ENCODE results near the gene POLR2J. TPM values are rescaled to one million over a fixed set of nuclear protein-coding genes. Genes with fewer than 3 reads are reported as not detected.

Gene POLR2J
- total and polyA plus RNA-seq, 10 of the 15 experiments (the other 5 are each of a cell fraction or from before 2014, with no cell fraction given) = 16.4 to 119 (median 77.4) TPM

DNA sequence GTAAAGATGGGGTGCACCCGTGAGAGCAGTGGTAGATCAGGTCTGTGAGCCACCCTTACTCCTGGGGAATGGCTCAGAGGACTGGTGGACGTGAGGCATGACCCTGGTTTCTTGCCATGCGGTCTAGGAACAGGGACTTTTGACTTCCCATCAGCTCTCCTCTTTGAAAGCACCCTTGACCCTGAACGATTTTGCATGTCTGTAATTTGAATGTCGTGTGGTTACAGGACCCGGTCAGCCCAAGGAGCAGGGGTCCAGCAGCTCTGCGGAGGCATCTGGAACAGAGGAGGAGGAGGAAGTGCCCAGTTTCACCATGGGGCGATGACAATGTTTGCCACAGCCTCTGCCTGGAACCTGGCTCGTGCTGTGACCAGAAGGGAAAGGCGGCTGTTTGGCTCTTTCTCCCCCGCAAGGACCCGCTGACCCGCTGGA lies 53.9 kb downstream of the POLR2J start (continued):
- no peak; the same call in 1 of the 2 replicates for TF ChIP-seq NKRF (conservative IDR thresholded peaks at IDR 0.05)
- peak; percentile 72; the same call in 1 of the 2 replicates for TF ChIP-seq PAX5 (IDR thresholded peaks at IDR 0.05; ENCODE audit: borderline replicate concordance, low read depth, low read length)
- no peak for TF ChIP-seq CEBPB (IDR thresholded peaks at IDR 0.05; ENCODE audit: borderline replicate concordance in 1 of 2, low read depth in 2 of 2, low read length in 2 of 2)
- no peak for TF ChIP-seq HCFC1 (IDR thresholded peaks at IDR 0.05; ENCODE audit: low read length)
- TF ChIP-seq POU2F2 (IDR thresholded peaks at IDR 0.05; ENCODE audit: borderline replicate concordance, low read depth, low read length) = peak; percentile 88

DNA sequence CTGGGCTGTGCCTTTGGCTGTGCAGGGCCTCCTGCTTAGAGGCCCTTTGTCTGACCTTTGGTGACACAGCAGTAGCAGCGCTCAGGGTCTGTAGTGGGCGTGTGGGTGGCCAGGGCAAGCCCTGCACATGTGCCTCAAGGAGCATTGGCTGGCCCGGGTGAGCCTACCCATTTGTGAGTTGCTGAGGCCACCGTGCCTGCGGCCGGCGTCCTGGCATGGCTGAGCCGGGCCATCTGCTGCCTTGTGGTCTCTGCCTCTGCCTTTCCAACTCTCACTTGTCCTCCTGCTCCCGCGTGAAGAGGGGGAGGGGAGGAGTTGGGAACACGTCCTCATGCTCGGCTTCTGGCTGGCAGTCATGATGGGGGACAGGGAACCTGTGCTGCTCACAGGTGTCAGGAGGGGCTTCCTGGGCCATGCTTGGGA lies 54.6 kb downstream of the POLR2J start:
- H3K27ac ChIP-seq (ENCODE audit: control insufficient read depth, insufficient read depth) = peak overlapping the region; percentile 99
- BruUV-seq (replicated peaks) = no TSS peak
- TF ChIP-seq ZZZ3 (IDR thresholded peaks at IDR 0.05; ENCODE audit: control insufficient read depth, insufficient read length, low read depth) = no peak
- no peak for TF ChIP-seq CHD1 (IDR thresholded peaks at IDR 0.05; ENCODE audit: low read depth, low read length)
- no peak for TF ChIP-seq STAT1 (conservative IDR thresholded peaks at IDR 0.05)
- TF ChIP-seq, protein P1, sequence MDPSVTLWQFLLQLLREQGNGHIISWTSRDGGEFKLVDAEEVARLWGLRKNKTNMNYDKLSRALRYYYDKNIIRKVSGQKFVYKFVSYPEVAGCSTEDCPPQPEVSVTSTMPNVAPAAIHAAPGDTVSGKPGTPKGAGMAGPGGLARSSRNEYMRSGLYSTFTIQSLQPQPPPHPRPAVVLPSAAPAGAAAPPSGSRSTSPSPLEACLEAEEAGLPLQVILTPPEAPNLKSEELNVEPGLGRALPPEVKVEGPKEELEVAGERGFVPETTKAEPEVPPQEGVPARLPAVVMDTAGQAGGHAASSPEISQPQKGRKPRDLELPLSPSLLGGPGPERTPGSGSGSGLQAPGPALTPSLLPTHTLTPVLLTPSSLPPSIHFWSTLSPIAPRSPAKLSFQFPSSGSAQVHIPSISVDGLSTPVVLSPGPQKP (IDR thresholded peaks at IDR 0.05; ENCODE audit: low read depth, low read length) = no peak
- TF ChIP-seq POLR2A (IDR thresholded peaks at IDR 0.05; ENCODE audit: low read depth, low read length) = peak; percentile 31
- TF ChIP-seq ATF7 (IDR thresholded peaks at IDR 0.05; ENCODE audit: low read depth) = no peak
- TF ChIP-seq YBX1 (IDR thresholded peaks at IDR 0.05) = no peak
- no peak for TF ChIP-seq KDM1A (IDR thresholded peaks at IDR 0.05; ENCODE audit: borderline replicate concordance)
- no peak for TF ChIP-seq RELA (IDR thresholded peaks at IDR 0.05; ENCODE audit: borderline replicate concordance, partially characterized antibody)
- TF ChIP-seq CHD2 (IDR thresholded peaks at IDR 0.05; ENCODE audit: borderline replicate concordance, low read depth, low read length) = peak; percentile 43; the same call in 1 of the 2 replicates
- TF ChIP-seq BHLHE40 (IDR thresholded peaks at IDR 0.05; ENCODE audit: borderline replicate concordance in 1 of 2, low read depth in 2 of 2, low read length in 1 of 2) = peak in 1 of 2 experiments; percentile 34; a peak in 1 of 4 replicates
- TF ChIP-seq SRF (IDR thresholded peaks at IDR 0.05; ENCODE audit: low read depth in 2 of 2, low read length in 2 of 2) = 0 out of 4 replicates have a peak, but pooled peaks of 1 of the 2 experiments have one; percentile 15
- TF ChIP-seq CTCF (IDR thresholded peaks at IDR 0.05 in 2 of 3, conservative IDR thresholded peaks at IDR 0.05 in 1 of 3; ENCODE audit: control insufficient read depth in 2 of 3, extremely low read depth in 1 of 3, insufficient read depth in 1 of 3, low read depth in 3 of 3, low read length in 3 of 3) = no peak

More for the DNA sequence above, 54.6 kb downstream of the POLR2J start:
- peak overlapping the region; percentile 85 for H3K4me2 ChIP-seq (ENCODE audit: control insufficient read depth, insufficient read depth)
- no peak overlapping the region; the same call in 1 of the 2 replicates for H2AFZ ChIP-seq (ENCODE audit: control insufficient read depth, low read depth, low read length)
- CTCF ChIA-PET = interaction anchor here (0.6 to 5.3 kb wide), 9 partner anchors 9 to 43 kb away, joined by 3 to 32 read pairs (median 5); no protein-coding TSS in a partner anchor
- H3K9me3 ChIP-seq (replicated peaks; ENCODE audit: control insufficient read depth, insufficient read depth, low read length) = no peaks in the 10 kb centered on the region
- FAIRE-seq = no peak
- 23% methylated on average over 12 of the region's 12 CpGs for WGBS (ENCODE audit: insufficient coverage, insufficient replicate concordance, low lambda C conversion rate, missing lambda C conversion rate)
- POLR2A ChIA-PET = interaction anchor here (0.6 to 13.0 kb wide), 5 partner anchors 8 to 134 kb away, joined by 4 to 210 read pairs (median 34); partner anchors contain the start of gene ORAI2
- H3K4me1 ChIP-seq (ENCODE audit: control insufficient read depth, insufficient read depth, low read length) = peaks cover 62% of the 10 kb centered on the region
- no peaks in the 10 kb centered on the region for H3K27me3 ChIP-seq (replicated peaks in 1 of 2; ENCODE audit: control insufficient read depth in 2 of 2, insufficient read depth in 2 of 2, low read length in 1 of 2)
- H3K4me3 ChIP-seq = no peak overlapping the region
- SMC1A ChIA-PET (ENCODE audit: uncharacterized antibody, unreplicated experiment) = interaction anchor here (0.7 to 6.7 kb wide), 9 partner anchors 9 to 133 kb away, joined by 3 to 89 read pairs (median 19); partner anchors contain the start of gene ORAI2
- peaks cover 11% of the 10 kb centered on the region for H3K79me2 ChIP-seq (ENCODE audit: control insufficient read depth, insufficient read depth, low read length)
- H3K36me3 ChIP-seq (ENCODE audit: control insufficient read depth in 2 of 2, insufficient read depth in 2 of 2, low read length in 1 of 2) = peaks cover 5 to 10% of the 10 kb centered on the region in 2 experiments
- peak; percentile 1; the same call in 2 of the 3 replicates for ATAC-seq
- DNase-seq (ENCODE audit: low read depth, low spot score) = no peak
- RAD21 ChIA-PET (ENCODE audit: unreplicated experiment) = interaction anchor here (0.7 to 6.0 kb wide), 7 partner anchors 9 to 135 kb away, joined by 3 to 115 read pairs (median 23); partner anchors contain the start of gene ALKBH4
- peak overlapping the region; percentile 97 for H3K9ac ChIP-seq (ENCODE audit: control insufficient read depth, insufficient read depth, low read length)
- in situ Hi-C loops (cut with MboI) (no loop called here), intact Hi-C loops (cut with micrococcal nuclease; ENCODE audit: unreplicated experiment) (loop anchor here (1.0 to 2.0 kb wide), 2 partner anchors 15 to 17 kb away; no protein-coding TSS in a partner anchor)
- no peaks in the 10 kb centered on the region for H4K20me1 ChIP-seq (ENCODE audit: control insufficient read depth, insufficient read depth)
